Keratinocyte (primary cell): ENCODE results near the gene ZFYVE9. TPM values are rescaled to one million over a fixed set of nuclear protein-coding genes. Genes with fewer than 3 reads are reported as not detected.

Experiments used
- DNase-seq: peaks from one replicate; pipeline ENCODE4 v3.0.0-alpha.2; 2011; ENCODE audit warnings: low read depth, missing footprints, low spot score
- FAIRE-seq: peaks from 2 replicates; lab custom pipeline; 2011; peaks lifted over from hg19 to GRCh38; lab: Jason Lieb, UNC
- H2AFZ ChIP-seq: 2 replicates; pipeline ENCODE4 v1.6.0; 2012; ENCODE audit warnings: low read length, control low read depth, inconsistent platforms; ENCODE audit not compliant: control insufficient read depth
- H3K27ac ChIP-seq: 2 replicates; pipeline ENCODE4 v1.5.1; 2011; ENCODE audit warnings: low read length; ENCODE audit not compliant: control insufficient read depth, insufficient read depth
- H3K27me3 ChIP-seq: 3 replicates; pipeline ENCODE4 v1.6.0; 2011; ENCODE audit warnings: low read length; ENCODE audit not compliant: control insufficient read depth, insufficient read depth; ENCODE audit errors: extremely low read depth
- H3K36me3 ChIP-seq, 2 experiments: 2 replicates in 1 of 2; 3 replicates in 1 of 2; pipeline ENCODE4 v1.5.1; 2011; ENCODE audit warnings: low read length in 2 of 2, mild to moderate bottlenecking in 1 of 2; ENCODE audit not compliant: control insufficient read depth in 2 of 2, insufficient read depth in 2 of 2; ENCODE audit errors: extremely low read depth in 1 of 2
- H3K4me1 ChIP-seq: 3 replicates; pipeline ENCODE4 v1.5.1; 2011; ENCODE audit warnings: low read length; ENCODE audit not compliant: control insufficient read depth, insufficient read depth; ENCODE audit errors: extremely low read depth
- H3K4me2 ChIP-seq: 3 replicates; pipeline ENCODE4 v1.6.0; 2011; ENCODE audit warnings: low read depth, low read length; ENCODE audit not compliant: control insufficient read depth, insufficient read depth; ENCODE audit errors: extremely low read depth
- H3K4me3 ChIP-seq, 3 experiments: fragments of 200-600 bp in 1 of 3; sonication (generic) in 1 of 3; 2 replicates in 2 of 3; 3 replicates in 1 of 3; pipeline ENCODE4 v1.5.1; 2011 to 2016; ENCODE audit warnings: low read length in 3 of 3, mild to moderate bottlenecking in 3 of 3, control low read depth in 2 of 3, inconsistent platforms in 1 of 3, low read depth in 1 of 3, mixed read lengths in 1 of 3, mixed run types in 1 of 3, moderate library complexity in 1 of 3; ENCODE audit not compliant: control insufficient read depth in 2 of 3, insufficient read depth in 2 of 3; ENCODE audit errors: extremely low read depth in 1 of 3
- H3K79me2 ChIP-seq: 2 replicates; pipeline ENCODE4 v1.6.0; 2012; ENCODE audit warnings: low read length; ENCODE audit not compliant: control insufficient read depth, insufficient read depth
- H3K9ac ChIP-seq: 3 replicates; pipeline ENCODE4 v1.6.0; 2011; ENCODE audit warnings: low read length; ENCODE audit not compliant: control insufficient read depth, insufficient read depth; ENCODE audit errors: extremely low read depth
- H3K9me1 ChIP-seq: 3 replicates; pipeline ENCODE4 v1.6.0; 2011; ENCODE audit warnings: low read length; ENCODE audit not compliant: control insufficient read depth, insufficient read depth; ENCODE audit errors: extremely low read depth
- H3K9me3 ChIP-seq: 2 replicates; pipeline ENCODE4 v1.5.1; 2012; ENCODE audit warnings: low read depth, low read length; ENCODE audit not compliant: control insufficient read depth
- H4K20me1 ChIP-seq: 3 replicates; pipeline ENCODE4 v1.6.0; 2011; ENCODE audit warnings: low read length; ENCODE audit not compliant: control insufficient read depth, insufficient read depth; ENCODE audit errors: extremely low read depth
- EZH2 ChIP-seq: IDR thresholded peaks from one replicate; pipeline ENCODE4 v1.6.1; 2012; ENCODE audit warnings: inconsistent platforms, mild to moderate bottlenecking, low read length, moderate library complexity
- dilution Hi-C: fragments of 300-500 bp; cut with MboI; formaldehyde crosslinking; loops from one replicate; pipeline ENCODE4 v1.7.0; 2020; ENCODE audit warnings: low sequenced_read_pairs; ENCODE audit not compliant: extremely low pct_ligation_motif_present
- polyA plus RNA-seq, 5 experiments: library from polyadenylated mRNA; depleted of rRNA in 3 of 5; stranded (reverse) in 3 of 5; stranded (forward) in 1 of 5; unstranded in 1 of 5; fragments of >200 nt; gene quantifications; 1 replicate in 1 of 5; 2 replicates in 3 of 5; 3 replicates in 1 of 5; pipeline versions ENCODE4 v1.2.1 to v1.2.3, GENCODE V29; 2011 to 2012; ENCODE audit warnings: missing spikeins in 2 of 5, low read depth in 1 of 5, low replicate concordance in 1 of 5
- TF ChIP-seq, protein P1 (sequence below), 3 experiments: IDR thresholded peaks in 1 of 3; conservative IDR thresholded peaks in 1 of 3; optimal IDR thresholded peaks in 1 of 3; 2 replicates in 2 of 3; 3 replicates in 1 of 3; pipeline versions ENCODE3 to v1.5.1; 2011; ENCODE audit warnings: low read length in 3 of 3, mild to moderate bottlenecking in 3 of 3, moderate library complexity in 2 of 3, control low read depth in 1 of 3, inconsistent platforms in 1 of 3; ENCODE audit not compliant: insufficient read depth in 2 of 3; ENCODE audit errors: extremely low read depth in 1 of 3

The ZFYVE9 gene
- polyA plus RNA-seq, 1 donor (not counting 4 experiments of a cell fraction or from before 2014, with no cell fraction given), result 27.7 TPM

DNA sequence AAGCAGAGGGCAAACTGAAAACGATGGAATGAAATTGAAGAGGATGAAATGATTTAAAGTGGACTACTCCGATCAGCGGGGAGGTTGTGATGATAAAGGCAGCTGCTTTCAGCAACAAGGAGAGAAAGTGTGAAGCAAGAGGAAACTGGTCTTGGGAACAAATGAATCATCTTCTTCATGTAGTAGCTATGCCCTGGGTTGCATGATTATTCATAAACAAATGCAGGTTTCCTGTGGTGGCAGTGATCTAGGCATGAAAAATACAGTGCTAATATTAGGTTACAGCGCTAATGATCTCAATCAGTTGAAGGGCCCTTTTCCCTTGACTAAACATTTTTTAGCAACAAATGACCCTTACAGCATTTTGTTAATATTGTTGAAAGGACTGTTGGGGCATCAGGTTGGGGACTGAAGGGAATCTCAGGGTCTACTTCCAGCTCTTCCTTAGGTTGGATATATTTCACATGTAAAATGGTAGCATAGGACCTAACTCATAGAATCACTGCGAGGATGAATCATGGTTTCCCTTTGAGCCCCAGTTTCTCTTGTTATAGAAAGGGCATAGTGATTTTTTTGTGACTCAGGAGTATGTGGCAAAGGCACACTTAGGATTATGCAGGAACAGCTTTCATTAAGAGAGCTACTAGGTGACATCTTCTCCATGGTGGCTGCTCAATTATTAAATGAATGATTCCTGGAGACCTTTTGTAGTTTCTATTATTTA lies 1.9 kb upstream of the ZFYVE9 start:
- DNase-seq (peak; percentile 70), FAIRE-seq (peak; percentile 92)
- peak overlapping the region; percentile 88 for H2AFZ ChIP-seq
- peaks cover 30% of the 10 kb centered on the region for H3K79me2 ChIP-seq
- peak overlapping the region in 2 of 3 experiments; percentile 70 to 87 for H3K4me3 ChIP-seq
- peak overlapping the region; percentile 100 for H3K4me2 ChIP-seq
- no peaks in the 10 kb centered on the region for H3K9me1 ChIP-seq
- peak overlapping the region; percentile 99 for H3K27ac ChIP-seq
- H3K36me3 ChIP-seq, result no peaks in the 10 kb centered on the region
- no peaks in the 10 kb centered on the region for H4K20me1 ChIP-seq
- H3K9me3 ChIP-seq, result no peaks in the 10 kb centered on the region
- dilution Hi-C loops, result no loop called here
- H3K27me3 ChIP-seq, result no peaks in the 10 kb centered on the region
- H3K4me1 ChIP-seq, result peaks cover 37% of the 10 kb centered on the region
- H3K9ac ChIP-seq, result peak overlapping the region; percentile 90
- no peak for TF ChIP-seq EZH2
- TF ChIP-seq, protein P1, sequence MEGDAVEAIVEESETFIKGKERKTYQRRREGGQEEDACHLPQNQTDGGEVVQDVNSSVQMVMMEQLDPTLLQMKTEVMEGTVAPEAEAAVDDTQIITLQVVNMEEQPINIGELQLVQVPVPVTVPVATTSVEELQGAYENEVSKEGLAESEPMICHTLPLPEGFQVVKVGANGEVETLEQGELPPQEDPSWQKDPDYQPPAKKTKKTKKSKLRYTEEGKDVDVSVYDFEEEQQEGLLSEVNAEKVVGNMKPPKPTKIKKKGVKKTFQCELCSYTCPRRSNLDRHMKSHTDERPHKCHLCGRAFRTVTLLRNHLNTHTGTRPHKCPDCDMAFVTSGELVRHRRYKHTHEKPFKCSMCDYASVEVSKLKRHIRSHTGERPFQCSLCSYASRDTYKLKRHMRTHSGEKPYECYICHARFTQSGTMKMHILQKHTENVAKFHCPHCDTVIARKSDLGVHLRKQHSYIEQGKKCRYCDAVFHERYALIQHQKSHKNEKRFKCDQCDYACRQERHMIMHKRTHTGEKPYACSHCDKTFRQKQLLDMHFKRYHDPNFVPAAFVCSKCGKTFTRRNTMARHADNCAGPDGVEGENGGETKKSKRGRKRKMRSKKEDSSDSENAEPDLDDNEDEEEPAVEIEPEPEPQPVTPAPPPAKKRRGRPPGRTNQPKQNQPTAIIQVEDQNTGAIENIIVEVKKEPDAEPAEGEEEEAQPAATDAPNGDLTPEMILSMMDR (optimal IDR thresholded peaks at IDR 0.05 in 1 of 3, IDR thresholded peaks at IDR 0.05 in 1 of 3, conservative IDR thresholded peaks at IDR 0.05 in 1 of 3; ENCODE audit: extremely low read depth in 1 of 3, insufficient read depth in 2 of 3, low read length in 3 of 3), result no peak

DNA sequence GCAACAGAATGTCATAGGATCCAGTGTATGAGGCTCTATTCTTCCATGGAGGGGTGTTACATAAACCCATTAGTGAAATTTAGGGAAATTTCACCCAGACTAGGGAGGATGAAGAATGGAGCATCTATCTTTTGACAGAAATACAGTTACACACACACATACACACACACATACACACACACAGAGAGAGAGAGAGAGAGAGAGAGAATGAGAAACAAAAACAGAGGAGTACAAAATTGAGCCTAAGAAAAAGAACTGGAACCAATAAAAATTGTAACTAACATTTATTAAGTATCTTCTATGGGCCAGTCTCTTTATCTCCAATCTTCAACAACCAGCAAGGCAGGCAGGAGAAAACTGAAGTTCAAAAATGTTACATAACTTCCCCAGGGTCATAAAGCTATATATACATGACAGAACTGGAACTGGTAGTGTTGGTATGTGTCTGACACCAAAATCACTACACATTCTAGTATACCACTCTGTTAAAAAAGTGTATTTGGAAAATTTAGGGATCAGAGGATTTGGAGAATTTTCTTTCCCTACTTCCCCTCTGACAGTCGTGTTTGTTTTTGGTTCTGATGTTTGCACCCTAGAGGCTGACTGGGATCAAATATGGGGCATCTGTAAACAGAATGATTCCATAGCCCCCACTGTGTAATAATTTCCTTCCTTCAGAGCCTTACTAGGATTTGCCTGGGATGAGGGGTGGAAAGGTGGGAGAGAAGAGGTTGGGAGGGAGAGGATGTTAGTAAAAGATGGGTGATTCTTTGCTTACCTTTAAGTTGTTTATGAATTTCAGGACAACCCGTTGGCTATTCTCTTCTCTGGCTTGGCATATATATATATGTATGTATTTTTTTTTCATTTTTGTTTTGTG lies 1.0 kb upstream of the ZFYVE9 start:
- Histone ChIP-seq H3K27ac (peak overlapping the region; percentile 99), H3K4me2 (peak overlapping the region; percentile 100), H3K4me3 (peak overlapping the region in 2 of 3 experiments; percentile 85 to 87), H3K9me1 (no peaks in the 10 kb centered on the region), H3K36me3 (no peaks in the 10 kb centered on the region), H2AFZ (peak overlapping the region; percentile 92), H3K9ac (peak overlapping the region; percentile 90), H3K79me2 (peaks cover 39% of the 10 kb centered on the region), H4K20me1 (no peaks in the 10 kb centered on the region), H3K9me3 (no peaks in the 10 kb centered on the region), H3K27me3 (no peaks in the 10 kb centered on the region), H3K4me1 (peaks cover 43% of the 10 kb centered on the region)
- DNase-seq (no peak), FAIRE-seq (no peak)
- dilution Hi-C loops, result no loop called here
- no peak for TF ChIP-seq EZH2
- TF ChIP-seq, protein P1 (optimal IDR thresholded peaks at IDR 0.05 in 1 of 3, IDR thresholded peaks at IDR 0.05 in 1 of 3, conservative IDR thresholded peaks at IDR 0.05 in 1 of 3; ENCODE audit: extremely low read depth in 1 of 3, insufficient read depth in 2 of 3, low read length in 3 of 3), result no peak
